ENCODE results near the gene MRPL9.

DNA sequence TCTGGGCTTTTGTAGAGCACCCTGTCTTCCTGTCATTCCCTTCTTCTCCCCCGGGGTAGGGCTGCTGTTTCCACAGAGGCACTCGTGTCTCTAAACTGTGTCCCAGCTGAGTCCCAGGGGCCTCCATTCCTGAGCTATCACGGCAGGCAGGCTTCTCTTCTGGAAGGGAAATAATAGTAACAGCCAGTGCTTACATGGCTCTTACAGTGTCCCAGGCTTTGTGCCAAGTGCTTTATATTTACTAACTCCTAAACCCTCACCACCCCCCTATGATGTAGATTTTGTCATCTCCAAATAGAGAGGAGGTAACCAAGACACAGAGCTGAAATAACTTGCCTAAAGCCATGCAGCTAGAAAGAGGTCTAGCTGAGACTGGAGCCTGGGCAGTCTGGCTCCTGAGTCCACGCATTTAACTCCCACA is 45.3 kb downstream of the MRPL9 start:
- TF ChIP-seq, protein P1, sequence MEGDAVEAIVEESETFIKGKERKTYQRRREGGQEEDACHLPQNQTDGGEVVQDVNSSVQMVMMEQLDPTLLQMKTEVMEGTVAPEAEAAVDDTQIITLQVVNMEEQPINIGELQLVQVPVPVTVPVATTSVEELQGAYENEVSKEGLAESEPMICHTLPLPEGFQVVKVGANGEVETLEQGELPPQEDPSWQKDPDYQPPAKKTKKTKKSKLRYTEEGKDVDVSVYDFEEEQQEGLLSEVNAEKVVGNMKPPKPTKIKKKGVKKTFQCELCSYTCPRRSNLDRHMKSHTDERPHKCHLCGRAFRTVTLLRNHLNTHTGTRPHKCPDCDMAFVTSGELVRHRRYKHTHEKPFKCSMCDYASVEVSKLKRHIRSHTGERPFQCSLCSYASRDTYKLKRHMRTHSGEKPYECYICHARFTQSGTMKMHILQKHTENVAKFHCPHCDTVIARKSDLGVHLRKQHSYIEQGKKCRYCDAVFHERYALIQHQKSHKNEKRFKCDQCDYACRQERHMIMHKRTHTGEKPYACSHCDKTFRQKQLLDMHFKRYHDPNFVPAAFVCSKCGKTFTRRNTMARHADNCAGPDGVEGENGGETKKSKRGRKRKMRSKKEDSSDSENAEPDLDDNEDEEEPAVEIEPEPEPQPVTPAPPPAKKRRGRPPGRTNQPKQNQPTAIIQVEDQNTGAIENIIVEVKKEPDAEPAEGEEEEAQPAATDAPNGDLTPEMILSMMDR (IDR thresholded peaks at IDR 0.05 in 4 of 5, conservative IDR thresholded peaks at IDR 0.05 in 1 of 5): no peak
- TF ChIP-seq POLR2A (IDR thresholded peaks at IDR 0.05): no peak

All from gastrocnemius medialis (tissue), 4 donors.